HG03442 (cell line): ENCODE results near the gene LTK.

Source experiments
- ATAC-seq: cut with Tn5 transposase; IDR thresholded peaks from one replicate; pipeline ENCODE4 v1.9.1; 2021; ENCODE audit warnings: mild to moderate bottlenecking, moderate library complexity; ENCODE audit not compliant: unreplicated experiment

LTK gene

DNA sequence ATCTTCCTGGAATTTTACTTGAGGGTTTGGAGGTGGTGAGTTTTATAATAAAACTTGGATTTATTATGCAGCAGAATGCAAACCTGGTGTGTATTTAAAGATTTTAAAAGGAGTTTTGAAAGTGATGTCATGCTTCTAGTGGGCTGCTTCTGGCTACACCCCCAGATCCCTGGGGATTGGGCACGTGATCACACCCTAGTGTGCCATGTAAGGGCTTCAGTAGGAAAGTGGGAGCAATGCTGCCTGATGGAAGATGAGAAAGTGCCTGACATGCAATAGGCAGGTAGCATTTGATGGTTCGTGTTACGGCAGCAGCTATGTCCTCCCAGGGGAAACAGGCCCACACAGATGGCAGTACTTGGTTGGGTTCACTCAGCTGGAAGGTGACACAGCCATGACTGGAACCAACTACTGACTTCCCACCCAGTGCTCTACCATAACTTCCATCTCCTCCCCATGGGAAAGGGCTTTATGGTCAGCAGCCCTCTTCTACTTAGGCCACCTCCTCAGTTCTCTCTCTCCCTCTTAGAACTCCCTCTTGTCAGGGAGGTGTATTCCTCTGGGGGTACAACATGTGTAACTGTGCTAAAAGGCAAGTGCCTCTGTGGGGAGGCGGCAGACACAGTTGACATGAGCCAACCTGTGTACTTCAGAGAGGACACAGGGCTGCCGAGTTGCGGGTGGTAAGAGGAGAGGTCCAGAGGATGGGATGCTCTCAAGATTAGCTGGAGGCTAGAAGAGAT lies 14.3 kb downstream of the LTK start:
- no peak for ATAC-seq

DNA sequence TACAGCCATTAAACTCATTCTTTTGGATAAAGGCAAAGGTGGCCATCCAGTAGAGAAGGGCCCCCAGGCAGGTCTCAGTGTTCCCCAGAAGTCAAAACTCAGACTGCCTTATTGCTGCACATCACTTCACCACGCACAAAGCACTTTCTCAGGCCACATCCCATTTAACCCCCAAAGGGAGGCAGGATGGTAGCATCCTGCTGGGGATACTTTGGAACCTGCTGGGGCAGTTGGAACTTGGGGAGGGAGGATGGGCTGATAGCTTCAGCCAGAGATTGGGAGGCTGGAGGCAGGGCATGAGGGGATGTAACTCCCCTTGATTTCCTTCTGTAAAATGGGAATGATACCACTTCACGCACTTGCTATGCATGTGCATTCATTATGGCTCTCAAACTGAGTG lies 15.0 kb downstream of the LTK start:
- ATAC-seq, result no peak

DNA sequence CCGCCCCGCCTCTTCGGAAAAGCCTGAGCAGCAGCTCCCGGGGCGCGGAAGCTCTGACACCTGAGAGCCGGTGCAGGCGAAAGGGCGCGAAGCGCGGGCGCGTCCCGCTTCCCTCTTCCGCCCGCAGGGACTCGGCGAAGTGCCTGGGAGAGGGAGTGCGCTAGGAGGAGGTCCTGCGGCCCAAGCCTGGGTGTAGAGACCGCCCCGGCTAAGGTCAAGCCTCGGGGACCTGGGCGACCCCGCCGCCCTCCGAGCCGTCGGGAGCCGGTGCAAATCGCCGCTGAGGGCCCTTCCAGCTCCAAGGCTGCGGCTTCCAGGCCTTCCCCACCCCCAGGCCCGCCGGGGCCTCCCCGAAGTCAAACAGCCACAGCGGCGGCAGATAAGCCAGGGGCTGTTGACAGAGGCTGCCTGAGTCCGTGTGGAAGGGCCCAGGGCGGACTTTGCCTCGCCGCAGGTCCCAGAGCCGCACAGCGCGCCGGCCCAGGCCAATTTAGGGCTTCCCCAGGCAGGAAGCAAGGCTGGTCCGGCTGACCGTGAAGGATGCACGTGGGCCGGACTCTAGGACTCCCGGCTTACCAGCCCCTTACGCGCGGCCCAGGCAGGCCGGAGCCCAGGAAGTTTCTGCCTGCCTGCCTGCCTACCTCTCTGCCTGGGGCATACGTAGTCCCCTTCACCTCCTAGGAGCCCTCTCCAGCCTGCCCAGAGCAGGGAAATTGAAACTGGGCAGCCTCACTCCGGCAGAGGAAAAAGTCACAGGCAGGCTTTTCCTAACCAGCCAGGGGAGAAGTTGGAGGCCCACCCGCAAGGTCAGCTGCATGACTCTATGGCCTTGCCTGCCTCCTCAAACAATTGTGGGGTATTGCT lies 17.7 kb downstream of the LTK start:
- ATAC-seq, result no peak

DNA sequence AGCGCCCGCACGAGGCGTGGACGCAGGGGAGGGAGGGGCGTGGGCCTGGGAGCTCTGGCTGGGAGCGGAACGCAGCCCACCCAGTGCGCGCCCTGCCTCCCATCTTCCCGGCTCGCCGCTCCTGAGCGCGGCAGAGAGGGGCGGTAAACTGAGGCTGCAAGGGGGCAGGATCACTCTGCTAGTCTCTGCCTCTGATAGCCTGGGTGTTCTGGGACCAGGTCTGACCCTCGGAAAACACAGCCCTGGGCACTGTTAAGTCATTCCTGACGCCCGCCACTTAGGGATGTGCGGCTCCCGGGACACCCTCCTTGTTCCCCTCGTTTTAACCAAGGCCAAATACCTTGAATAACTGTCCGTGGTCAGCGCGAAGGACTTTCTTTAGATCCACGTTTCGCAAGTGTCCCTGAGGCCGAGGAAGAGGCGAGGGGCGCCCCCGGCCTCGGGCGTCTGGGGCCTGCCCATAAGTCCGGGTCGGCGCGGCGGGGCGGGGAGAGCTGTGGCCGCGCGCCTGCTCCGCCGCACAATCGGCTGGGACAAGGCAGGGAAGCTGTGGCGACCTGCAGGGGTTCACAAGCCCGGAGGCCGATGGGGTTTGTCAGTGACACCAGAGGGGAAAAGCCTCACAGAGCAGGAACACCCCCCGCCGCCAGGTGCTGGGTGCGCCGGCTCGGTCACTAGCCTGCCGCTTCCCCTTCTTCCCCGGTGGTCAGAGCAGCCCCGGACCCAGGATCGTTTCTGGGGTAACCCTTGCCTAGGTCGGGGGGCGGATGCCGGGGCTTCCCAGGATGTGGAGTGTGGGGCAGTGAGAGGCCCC lies 18.5 kb downstream of the LTK start:
- ATAC-seq, result no peak

DNA sequence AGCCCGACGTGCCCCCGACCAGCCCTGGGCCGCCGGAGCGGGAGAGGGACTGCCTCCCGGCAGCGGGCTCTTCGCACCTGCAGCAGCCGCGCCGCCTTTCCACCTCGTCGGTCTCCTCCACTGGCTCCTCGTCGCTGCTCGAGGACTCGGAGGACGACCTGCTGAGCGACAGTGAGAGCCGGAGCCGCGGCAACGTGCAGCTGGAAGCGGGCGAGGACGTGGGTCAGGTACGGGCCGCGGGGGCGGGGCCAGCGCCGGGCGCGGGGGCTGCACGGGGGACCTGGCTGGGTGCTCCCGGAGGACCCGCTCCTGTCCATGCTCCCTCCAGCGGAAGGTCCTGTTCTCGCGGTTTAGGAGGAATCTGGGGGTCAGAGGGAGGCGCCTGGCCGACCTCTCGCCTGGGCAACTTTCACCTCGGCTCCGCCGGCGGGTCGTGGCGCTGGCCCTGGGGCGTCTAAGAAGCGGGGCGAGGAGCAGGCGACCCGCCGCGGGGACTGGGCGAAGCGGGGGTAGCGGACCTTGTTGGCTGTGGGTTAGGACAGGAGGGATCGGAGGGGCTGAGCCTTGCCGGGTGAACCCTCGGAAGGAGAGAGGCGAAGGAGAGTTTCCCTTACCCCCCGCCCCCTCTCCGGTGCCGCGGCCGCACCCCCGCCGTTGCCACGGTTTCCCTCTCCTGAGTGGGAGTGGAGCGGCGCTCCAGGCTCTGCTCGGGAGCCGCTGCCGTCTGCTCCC lies 19.3 kb downstream of the LTK start:
- ATAC-seq, result peak; percentile 21

DNA sequence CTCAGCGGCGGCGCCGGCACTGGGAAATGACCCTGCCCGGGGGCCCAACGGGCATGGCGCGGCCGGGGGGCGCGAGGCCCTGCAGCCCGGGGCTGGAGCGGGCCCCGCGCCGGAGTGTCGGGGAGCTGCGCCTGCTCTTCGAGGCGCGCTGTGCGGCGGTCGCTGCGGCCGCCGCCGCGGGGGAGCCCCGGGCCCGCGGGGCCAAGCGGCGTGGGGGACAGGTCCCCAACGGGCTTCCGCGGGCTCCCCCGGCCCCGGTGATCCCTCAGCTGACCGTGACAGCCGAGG lies 19.8 kb downstream of the LTK start:
- ATAC-seq, result no peak

DNA sequence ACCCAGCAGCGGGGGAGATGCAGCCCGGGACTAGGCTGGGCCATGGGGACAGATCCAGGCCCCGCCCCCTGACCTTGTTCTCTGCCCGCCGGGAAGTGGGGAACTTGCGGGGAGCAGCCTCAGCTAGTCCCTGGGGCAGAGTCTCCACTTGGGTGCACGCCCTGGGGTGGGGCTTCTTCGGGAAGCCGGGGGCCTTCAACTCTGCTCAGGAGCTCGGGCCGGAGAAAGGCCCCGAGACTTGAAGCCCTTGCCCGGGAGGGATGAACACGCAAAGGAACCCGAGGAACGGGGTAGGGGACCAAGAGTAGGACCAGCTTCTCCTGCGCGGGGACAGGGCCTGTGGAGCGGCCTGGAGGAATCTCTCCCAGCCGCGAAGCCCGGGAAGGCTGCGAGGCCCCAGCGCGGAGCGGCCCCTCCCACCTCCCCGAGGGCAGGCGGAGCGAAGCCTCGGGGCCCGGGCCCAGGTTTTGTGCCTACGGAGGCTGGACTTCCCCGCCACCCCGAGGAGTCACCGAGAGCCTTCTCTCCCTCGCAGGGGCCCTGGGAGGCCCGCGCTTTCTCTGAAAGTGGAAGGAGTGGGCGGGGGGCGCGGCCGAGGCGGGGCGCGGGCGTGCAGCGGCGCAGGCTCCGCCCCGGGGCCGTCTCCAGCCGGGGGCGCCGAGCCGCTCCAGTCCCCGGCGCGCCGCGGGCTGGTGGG lies 20.3 kb downstream of the LTK start, which contains the start of gene ITPKA:
ITPKA (plus strand) TSS at position 670 of the 697 bp plus-strand sequence. CDS start 54 bp downstream, outside the sequence.
- peak; percentile 63 for ATAC-seq

DNA sequence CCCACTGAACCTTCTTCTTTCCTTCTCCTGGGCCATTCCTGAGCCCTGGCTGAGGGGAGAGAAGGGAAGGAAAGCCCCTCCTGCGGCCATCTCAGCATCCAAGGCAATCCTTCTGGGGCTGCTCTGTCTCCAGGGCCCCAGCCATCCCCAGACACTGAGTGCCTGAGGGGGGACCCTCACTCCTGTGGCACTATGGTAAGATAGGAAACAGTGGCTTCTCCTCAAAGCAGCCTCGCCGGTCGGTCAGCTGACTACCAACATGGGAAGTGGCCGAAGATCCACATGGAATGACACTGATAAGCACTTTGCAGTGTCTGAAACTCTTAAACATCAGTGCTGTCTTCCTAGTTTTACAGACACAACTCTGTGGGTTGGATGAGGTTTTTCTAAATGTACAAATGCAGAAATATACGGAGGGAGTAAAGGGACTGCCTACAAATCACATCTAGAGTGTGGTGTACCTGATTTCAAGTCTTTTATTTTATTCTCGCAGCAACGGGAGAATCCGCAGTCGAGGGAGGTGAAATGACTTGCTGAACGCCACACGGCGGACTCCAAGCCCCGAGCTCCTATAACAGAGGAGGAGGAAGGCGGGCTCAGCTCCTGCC lies 20.9 kb downstream of the LTK start:
- no peak for ATAC-seq

DNA sequence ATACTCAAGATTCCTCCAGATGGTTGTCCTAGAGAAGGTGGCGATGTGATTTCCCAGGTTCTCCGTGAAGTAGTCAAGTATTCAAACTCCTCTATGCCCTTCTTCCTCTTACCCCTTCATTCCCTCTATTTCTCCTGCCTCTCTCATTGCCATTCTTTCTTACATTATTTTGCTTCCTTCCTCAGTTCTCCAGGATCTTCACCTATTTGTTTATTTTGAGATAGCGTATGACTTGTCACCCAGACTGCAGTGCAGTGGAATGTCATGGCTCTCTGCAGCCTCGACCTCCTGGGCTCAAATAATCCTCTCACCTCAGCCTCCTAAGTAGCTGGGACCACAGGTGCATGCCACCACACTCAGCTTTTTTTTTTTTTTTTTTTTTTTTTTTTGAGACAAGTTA lies 21.7 kb downstream of the LTK start:
- ATAC-seq, result no peak

DNA sequence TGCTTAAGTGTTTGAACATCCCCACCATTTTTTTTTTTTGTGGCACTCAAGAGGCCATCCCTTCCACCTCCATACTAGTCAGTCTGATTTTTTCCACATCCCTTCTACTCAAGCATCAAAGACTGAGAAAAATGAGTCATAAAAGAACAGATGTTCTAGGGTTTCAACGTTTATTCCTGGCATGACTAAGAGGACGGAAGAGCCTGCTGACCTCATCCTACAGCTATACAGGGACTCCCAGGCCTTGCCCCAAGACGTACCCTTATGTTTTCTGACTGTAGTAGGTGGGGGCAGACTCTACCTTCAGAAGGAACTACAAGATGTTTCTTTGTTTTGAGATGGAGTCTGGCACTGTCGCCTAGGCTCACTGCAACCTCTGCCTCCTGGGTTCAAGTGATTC lies 23.3 kb downstream of the LTK start:
- ATAC-seq, result no peak

DNA sequence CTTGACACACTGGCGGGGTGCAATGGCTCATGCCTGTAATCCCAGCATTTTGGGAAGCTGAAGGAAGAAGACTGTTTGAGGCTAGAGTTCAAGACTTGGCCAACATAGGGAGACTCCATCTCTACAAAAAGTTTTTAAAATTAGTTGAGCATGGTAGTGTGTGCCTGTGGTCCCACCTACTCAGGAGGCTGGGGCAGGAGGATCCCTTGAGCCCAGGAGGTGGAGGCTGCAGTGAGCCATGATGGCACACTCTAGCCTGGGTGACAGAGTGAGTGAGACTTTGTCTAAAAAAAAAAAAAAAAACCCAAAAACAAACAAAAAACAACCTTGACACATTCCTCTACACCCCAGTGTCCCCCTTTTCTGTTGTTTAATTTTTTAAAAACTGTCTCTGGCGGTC lies 24.0 kb downstream of the LTK start:
- ATAC-seq, result no peak

DNA sequence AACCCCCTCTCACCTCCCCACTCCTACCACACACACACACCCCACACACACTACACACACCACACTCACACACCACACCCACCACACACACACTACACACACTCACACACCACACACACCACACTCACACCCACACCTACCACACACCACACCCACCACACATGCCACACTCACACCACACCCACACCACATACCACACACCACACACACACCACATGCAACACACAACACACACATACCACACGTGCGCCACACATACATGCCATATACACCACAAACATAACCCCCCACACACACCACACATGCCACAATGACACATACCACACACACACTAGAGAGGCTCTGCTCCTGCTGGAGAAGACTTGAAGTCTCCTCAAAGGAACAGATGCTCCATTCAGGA lies 25.8 kb downstream of the LTK start:
- no peak for ATAC-seq

DNA sequence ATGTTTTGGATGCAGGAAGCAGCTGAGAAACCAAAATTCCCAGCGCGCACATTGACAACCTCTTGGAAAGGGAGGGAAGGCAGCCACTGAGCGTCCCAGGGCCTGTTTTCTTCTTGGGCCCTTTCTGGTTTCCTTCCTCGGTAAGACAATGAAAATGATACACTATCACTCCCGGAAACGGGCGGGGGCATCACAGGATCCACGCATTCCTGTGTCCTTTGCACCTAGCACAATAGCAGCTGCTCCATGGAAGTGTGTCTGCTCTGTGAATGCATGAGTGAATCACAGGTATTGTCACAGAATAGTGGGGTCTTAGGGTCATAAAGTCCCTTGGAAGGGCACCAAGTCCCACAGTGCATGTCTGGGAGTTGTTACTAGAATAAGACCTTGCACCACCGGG lies 26.2 kb downstream of the LTK start:
- ATAC-seq, result no peak

DNA sequence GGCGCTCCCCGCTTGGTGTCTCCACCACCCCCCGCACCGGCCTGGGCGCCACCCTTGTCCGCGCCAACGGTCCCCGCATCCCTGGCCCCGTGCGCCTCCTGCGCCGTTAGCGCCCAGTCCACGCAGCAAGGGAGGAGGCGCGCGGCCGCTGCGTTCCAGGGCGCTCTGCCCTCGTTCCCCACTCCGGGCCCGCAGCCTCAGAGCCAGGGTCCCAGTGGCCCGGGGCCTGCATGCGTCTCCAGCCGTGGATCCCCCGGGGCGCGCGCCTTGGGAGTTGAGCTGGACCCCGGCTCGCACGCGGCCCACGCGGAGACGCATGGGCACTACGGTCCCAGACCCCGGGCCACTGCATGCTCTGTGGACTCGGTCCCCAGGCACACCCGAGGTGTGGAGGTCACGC lies 27.3 kb downstream of the LTK start:
- ATAC-seq, result no peak

DNA sequence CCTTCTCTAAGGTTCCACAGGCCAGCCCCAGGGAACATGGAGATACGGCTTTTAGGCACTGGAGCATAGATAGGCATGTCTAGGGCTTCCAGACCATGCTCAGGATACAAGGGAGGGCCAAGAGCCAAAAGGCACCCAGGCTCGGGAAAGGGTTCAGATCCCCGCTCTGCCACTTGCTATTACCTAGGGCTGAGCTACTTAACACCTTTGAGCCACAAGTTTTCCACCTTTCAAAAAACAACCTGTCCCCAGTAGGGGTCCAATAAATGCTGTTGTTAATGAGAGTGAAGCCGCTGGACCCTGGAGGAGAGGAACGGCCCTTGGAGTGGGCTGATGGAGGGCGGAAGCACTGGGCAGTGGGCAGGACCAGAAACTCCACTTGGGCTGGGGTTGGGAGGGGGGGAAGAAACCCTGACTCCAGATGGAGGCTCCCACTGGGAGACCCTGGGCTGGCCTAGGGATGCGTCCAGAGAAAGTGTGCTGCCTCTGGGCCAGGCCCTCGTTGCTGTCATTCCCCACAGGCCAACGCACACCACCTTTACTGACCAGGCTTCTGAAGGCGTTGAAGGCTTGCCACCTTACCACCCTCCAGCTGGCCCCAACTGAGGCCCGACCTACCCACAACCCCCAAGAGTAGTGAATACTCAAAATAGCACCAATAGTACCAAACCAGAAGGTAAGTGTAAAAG lies 28.5 kb downstream of the LTK start:
- ATAC-seq, result no peak

DNA sequence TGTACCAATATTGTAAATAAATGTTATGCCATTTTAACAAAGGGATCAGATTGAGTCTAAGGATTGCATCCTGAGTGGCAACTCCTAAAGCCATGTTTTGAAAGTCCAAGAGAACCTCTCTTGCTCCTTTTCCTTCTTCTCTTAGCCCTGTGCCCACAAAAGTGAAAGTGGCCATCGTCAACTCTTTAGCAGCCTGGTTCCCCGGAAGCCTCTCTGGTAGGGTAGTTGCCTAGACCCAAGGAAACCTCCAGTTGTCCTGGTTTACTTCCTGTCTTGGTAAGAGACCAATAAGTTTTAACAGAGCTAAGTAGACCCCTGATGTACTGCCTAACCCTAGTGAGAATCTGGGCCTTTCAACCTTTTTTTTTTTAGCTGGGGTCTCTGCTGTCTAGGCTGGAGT lies 30.1 kb downstream of the LTK start:
- ATAC-seq, result no peak

DNA sequence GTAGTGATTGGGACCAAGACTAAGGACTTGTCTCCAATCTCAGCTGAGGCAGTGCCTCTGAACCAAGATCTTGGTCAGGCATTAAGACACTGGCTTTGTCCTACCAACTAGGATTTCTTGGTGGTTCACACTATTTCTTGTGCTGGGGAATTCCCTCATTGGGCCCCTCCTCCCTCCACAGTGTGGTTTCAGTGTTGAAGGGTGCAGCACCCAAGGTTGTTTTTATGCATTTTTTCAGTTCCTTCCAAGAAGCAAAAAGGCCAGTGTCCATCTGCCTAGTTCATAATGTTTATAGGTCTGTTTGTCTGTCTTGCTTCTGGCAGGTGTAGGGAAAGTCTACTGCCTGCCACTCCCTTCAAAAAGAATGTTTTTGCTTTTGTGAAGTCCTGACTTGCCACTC lies 30.5 kb downstream of the LTK start:
- ATAC-seq, result no peak

DNA sequence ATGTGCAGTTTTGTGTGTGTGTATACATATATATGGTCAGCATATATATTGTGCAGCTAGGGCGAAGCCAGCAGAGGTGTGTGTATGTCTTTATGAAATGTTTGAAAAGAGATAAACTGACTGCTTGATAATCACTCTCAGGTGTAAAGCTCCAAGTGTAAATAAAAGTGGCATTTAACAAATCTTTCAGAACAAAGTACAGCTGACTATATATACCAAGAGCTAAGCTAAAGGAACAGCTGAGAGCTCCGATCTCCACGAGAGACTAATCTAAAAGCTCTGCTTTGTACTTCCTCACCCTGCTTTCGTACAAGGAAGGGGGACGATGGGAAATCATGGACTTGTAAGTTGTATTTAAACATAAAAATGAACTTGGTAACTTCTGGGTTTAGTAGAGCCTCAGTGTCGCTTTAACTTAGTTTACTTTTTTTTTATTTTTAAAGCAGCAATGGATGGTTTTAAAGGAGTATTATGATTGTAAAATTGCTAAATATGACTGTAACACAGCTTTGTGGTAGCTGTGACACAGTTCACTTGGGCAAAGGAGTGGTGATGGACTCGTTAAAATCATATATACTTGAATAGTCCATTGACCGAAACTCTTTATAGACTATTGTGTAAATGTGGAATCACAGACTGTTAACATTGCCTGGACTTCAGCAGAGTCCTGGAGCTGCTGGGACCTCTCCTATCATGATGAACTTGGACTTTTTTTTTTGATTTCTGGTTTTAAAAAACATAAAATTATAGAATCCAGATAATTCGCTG lies 31.3 kb downstream of the LTK start:
- ATAC-seq, result no peak
